GM18519 (cell line): ENCODE data around the gene P2RY8.

Experiments used
- ATAC-seq: cut with Tn5 transposase; IDR thresholded peaks from one replicate; pipeline ENCODE4 v1.9.1; 2021; ENCODE audit warnings: mild to moderate bottlenecking, moderate library complexity; ENCODE audit not compliant: unreplicated experiment, low FRiP score

P2RY8 gene

DNA sequence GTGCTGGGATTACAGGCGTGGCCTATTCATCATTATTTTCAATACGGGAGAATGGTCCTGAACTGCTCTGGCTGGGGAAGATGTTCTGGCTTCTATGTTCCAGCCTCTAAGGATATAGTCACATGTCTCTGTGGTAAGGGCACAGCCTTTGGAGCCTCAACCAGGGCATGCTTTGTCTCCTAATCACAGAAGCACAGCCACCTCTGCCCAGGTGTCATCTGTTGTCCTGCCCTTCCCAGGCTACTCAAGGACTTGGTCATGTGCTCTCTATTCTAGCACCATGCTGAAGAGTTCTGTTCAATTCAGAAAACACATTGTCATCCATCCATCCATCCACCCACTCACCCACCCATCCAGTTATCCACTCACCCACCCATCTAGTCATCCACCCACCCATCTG lies 113.8 kb downstream of the P2RY8 start:
- no peak for ATAC-seq

- ATAC-seq, result no peak
Measured at GRCh38 chrX:1422135-1422465, 114.9 kb downstream of the P2RY8 start.

GRCh38 chrX:1421433-1422134 lies 115.4 kb downstream of the P2RY8 start:
- no peak for ATAC-seq

- no peak for ATAC-seq
Measured at GRCh38 chrX:1420371-1420770, 116.6 kb downstream of the P2RY8 start.

DNA sequence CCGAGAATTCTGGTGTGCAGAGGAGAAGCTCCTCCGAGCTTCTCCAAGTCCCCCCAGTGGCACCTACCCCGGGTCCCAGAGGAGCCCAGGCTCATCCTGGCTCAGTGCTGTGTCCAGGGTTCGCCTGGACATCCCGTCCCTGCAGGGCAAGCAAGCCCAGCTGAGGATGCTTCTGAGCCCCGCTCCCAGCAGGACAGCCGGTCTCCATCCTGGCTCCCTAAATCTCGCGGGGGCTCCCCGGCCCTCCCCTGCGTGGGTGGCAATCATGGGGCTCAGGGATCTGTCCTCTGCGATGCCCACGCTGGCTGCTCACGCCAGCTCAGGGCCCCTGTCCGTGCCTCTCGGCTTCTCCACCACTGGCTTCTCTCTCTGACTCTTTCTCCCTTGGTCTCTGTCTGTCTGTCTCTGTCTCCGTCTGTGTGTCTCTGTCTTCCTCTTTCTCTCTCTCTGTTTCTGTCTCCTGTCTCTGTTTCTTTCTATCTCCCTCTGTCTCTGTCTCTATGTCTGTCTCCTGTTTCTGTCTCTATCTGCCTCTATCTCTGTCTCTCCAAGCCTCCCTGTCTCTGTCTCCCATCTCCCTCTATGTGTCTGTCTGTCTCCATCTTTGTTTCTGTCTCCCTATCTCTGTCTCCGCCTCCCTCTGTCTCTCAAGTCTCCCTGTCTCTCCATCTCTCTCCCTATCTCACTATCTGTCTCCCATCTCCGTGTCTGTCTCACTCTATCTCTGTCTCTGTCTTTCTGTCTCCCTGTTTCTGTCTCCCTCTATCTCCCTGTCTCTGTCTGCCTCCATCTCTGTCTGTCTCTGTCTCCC lies 117.2 kb downstream of the P2RY8 start:
- ATAC-seq, result no peak

GRCh38 chrX:1418901-1419544 lies 118.0 kb downstream of the P2RY8 start:
- no peak for ATAC-seq

GRCh38 chrX:1417921-1418771 lies 118.8 kb downstream of the P2RY8 start:
- no peak for ATAC-seq

GRCh38 chrX:1416965-1417760 lies 119.8 kb downstream of the P2RY8 start:
- no peak for ATAC-seq

- no peak for ATAC-seq
Measured at GRCh38 chrX:1416327-1416784, 120.6 kb downstream of the P2RY8 start.
